ENCODE measurements around the gene CRABP1. TPM values are rescaled to one million over a fixed set of nuclear protein-coding genes. Genes with fewer than 3 reads are reported as not detected.

Gene CRABP1
- total and polyA plus RNA-seq, 10 of the 15 experiments (the other 5 are each of a cell fraction or from before 2014, with no cell fraction given) = 0.21 to 0.41 TPM; not detected in 8

- TF ChIP-seq ETV6 (conservative IDR thresholded peaks at IDR 0.05 in 1 of 2, IDR thresholded peaks at IDR 0.05 in 1 of 2; ENCODE audit: borderline replicate concordance in 1 of 2, low read depth in 1 of 2) (no peak), PKNOX1 (IDR thresholded peaks at IDR 0.05) (no peak)
- TF ChIP-seq, protein P1, sequence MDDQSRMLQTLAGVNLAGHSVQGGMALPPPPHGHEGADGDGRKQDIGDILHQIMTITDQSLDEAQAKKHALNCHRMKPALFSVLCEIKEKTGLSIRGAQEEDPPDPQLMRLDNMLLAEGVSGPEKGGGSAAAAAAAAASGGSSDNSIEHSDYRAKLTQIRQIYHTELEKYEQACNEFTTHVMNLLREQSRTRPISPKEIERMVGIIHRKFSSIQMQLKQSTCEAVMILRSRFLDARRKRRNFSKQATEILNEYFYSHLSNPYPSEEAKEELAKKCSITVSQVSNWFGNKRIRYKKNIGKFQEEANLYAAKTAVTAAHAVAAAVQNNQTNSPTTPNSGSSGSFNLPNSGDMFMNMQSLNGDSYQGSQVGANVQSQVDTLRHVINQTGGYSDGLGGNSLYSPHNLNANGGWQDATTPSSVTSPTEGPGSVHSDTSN (IDR thresholded peaks at IDR 0.05; ENCODE audit: insufficient replicate concordance, low read depth, low read length) = no peak
- TF ChIP-seq, protein P2, sequence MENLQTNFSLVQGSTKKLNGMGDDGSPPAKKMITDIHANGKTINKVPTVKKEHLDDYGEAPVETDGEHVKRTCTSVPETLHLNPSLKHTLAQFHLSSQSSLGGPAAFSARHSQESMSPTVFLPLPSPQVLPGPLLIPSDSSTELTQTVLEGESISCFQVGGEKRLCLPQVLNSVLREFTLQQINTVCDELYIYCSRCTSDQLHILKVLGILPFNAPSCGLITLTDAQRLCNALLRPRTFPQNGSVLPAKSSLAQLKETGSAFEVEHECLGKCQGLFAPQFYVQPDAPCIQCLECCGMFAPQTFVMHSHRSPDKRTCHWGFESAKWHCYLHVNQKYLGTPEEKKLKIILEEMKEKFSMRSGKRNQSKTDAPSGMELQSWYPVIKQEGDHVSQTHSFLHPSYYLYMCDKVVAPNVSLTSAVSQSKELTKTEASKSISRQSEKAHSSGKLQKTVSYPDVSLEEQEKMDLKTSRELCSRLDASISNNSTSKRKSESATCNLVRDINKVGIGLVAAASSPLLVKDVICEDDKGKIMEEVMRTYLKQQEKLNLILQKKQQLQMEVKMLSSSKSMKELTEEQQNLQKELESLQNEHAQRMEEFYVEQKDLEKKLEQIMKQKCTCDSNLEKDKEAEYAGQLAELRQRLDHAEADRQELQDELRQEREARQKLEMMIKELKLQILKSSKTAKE (IDR thresholded peaks at IDR 0.05; ENCODE audit: low read depth, poor library complexity, severe bottlenecking) = no peak
Observed at GRCh38 chr15:78355177-78355576, 15.0 kb downstream of the CRABP1 start (continued).

GRCh38 chr15:78358102-78358870 lies 18.1 kb downstream of the CRABP1 start:
- ChIA-PET POLR2A (no interaction called here), RAD21 (ENCODE audit: unreplicated experiment) (no interaction called here), CTCF (interaction anchor here (2.5 kb wide), 1 partner anchor 64 kb away, joined by 6 read pairs; no protein-coding TSS in a partner anchor), SMC1A (ENCODE audit: uncharacterized antibody, unreplicated experiment) (interaction anchor here (0.8 kb wide), 1 partner anchor 58 kb away, joined by 3 read pairs; no protein-coding TSS in a partner anchor)
- Histone ChIP-seq H3K4me3 (no peak overlapping the region), H3K9me3 (replicated peaks; ENCODE audit: control insufficient read depth, insufficient read depth, low read length) (no peaks in the 10 kb centered on the region), H3K4me1 (ENCODE audit: control insufficient read depth, insufficient read depth, low read length) (no peaks in the 10 kb centered on the region), H3K27me3 (replicated peaks in 1 of 2; ENCODE audit: control insufficient read depth in 2 of 2, insufficient read depth in 2 of 2, low read length in 1 of 2) (no peaks in the 10 kb centered on the region; a peak in 1 of 4 replicates), H4K20me1 (ENCODE audit: control insufficient read depth, insufficient read depth) (no peaks in the 10 kb centered on the region), H3K27ac (ENCODE audit: control insufficient read depth, insufficient read depth) (no peak overlapping the region), H3K9ac (ENCODE audit: control insufficient read depth, insufficient read depth, low read length) (no peak overlapping the region), H3K36me3 (ENCODE audit: control insufficient read depth in 2 of 2, insufficient read depth in 2 of 2, low read length in 1 of 2) (no peaks in the 10 kb centered on the region), H3K79me2 (ENCODE audit: control insufficient read depth, insufficient read depth, low read length) (no peaks in the 10 kb centered on the region), H3K4me2 (ENCODE audit: control insufficient read depth, insufficient read depth) (no peak overlapping the region), H2AFZ (ENCODE audit: control insufficient read depth, low read depth, low read length) (no peak overlapping the region)
- ATAC-seq (no peak), DNase-seq (ENCODE audit: low read depth, low spot score) (no peak), FAIRE-seq (no peak)
- in situ Hi-C loops (cut with MboI) (no loop called here), intact Hi-C loops (cut with micrococcal nuclease; ENCODE audit: unreplicated experiment) (no loop called here)
- no TSS peak for BruUV-seq (replicated peaks)
- 29% methylated on average over 6 of the region's 6 CpGs for WGBS (ENCODE audit: insufficient coverage, insufficient replicate concordance, low lambda C conversion rate, missing lambda C conversion rate)
- TF ChIP-seq HSF1 (IDR thresholded peaks at IDR 0.05; ENCODE audit: low read depth, low read length) = no peak
- TF ChIP-seq PKNOX1 (IDR thresholded peaks at IDR 0.05) = 0 out of 2 replicates have a peak, but pooled peaks have one; percentile 19
- no peak for TF ChIP-seq YY1 (IDR thresholded peaks at IDR 0.05; ENCODE audit: low read depth, low read length)

Data from GM12878 (cell line).